HCT116 (cell line): Measurements from ENCODE around the gene STK11. TPM values are rescaled to one million over a fixed set of nuclear protein-coding genes. Genes with fewer than 3 reads are reported as not detected.

ENCODE experiments used
- ATAC-seq: fragments of 200-7000 bp; cut with Tn5 transposase; 2 replicates; pipeline ENCODE4 v1.9.1; 2020; ENCODE audit warnings: mild to moderate bottlenecking, moderate library complexity
- BruUV-seq: library from RNA; stranded (reverse); fragments of 400-500 nt; replicated peaks from 2 replicates; lab custom pipeline; 2021; lab: Mats Ljungman, UMichigan
- CTCF ChIA-PET: fragments of 300-600 bp; sonication (Branson Sonifier 250); formaldehyde crosslinking; loops from one replicate; lab custom pipeline; 2021; ENCODE audit warnings: antibody characterized with exemption; lab: Charles Lee
- POLR2A ChIA-PET: fragments of 300-600, 350-600 bp; sonication (Branson Sonifier 250); formaldehyde crosslinking; loops from one replicate; lab custom pipeline; 2021; ENCODE audit warnings: antibody characterized with exemption; lab: Charles Lee
- RAD21 ChIA-PET, 2 experiments: fragments of 300-600 bp; sonication (Branson Sonifier 250); formaldehyde crosslinking; loops; one replicate each; lab custom pipeline; 2023; ENCODE audit warnings: low total read pairs in 2 of 2; ENCODE audit not compliant: uncharacterized antibody in 2 of 2, unreplicated experiment in 2 of 2, low non-redundant PET in 1 of 2; lab: Charles Lee
- DNase-seq: peaks from one replicate; pipeline ENCODE4 v3.0.0-alpha.2; 2010; ENCODE audit warnings: low read depth, low spot score
- H2AFZ ChIP-seq: fragments of 200-600 bp; shearing (Covaris generic), sonication (generic); 2 replicates; pipeline ENCODE4 v1.6.1; 2017; ENCODE audit warnings: low read depth, mixed run types, mixed read lengths, antibody characterized with exemption, low read length; ENCODE audit not compliant: poor library complexity, severe bottlenecking
- H3K27ac ChIP-seq: 2 replicates; pipeline ENCODE4 v1.5.1; 2012; ENCODE audit warnings: low read depth, low read length
- H3K27me3 ChIP-seq: fragments of 200-600 bp; sonication (generic); 2 replicates; pipeline ENCODE4 v1.6.1; 2016; ENCODE audit warnings: mixed run types, low read length, mixed read lengths; ENCODE audit not compliant: insufficient read depth
- H3K36me3 ChIP-seq, 2 experiments: fragments of 200-500 bp in 1 of 2; fragments of 200-600 bp in 1 of 2; sonication (Bioruptor generic) in 1 of 2; sonication (generic) in 1 of 2; 2 replicates each; pipeline versions ENCODE4 v1.5.1 to v1.6.1; 2014 to 2016; ENCODE audit warnings: low read length in 2 of 2, inconsistent platforms in 1 of 2, mixed read lengths in 1 of 2, mixed run types in 1 of 2; ENCODE audit not compliant: insufficient read depth in 2 of 2, control insufficient read depth in 1 of 2
- H3K4me1 ChIP-seq, 2 experiments: fragments of 200-600 bp in 1 of 2; sonication (generic) in 1 of 2; 2 replicates each; pipeline versions ENCODE4 v1.5.1 to v1.6.1; 2012 to 2017; ENCODE audit warnings: low read length in 2 of 2, inconsistent platforms in 1 of 2, mild to moderate bottlenecking in 1 of 2, mixed read lengths in 1 of 2, mixed run types in 1 of 2, moderate library complexity in 1 of 2; ENCODE audit not compliant: insufficient read depth in 2 of 2, control insufficient read depth in 1 of 2
- H3K4me2 ChIP-seq: fragments of 200-600 bp; sonication (generic); 2 replicates; pipeline ENCODE4 v1.6.1; 2017; ENCODE audit warnings: mixed run types, low read length, mixed read lengths
- H3K4me3 ChIP-seq, 2 experiments: fragments of 200-600 bp in 1 of 2; sonication (generic) in 1 of 2; replicated peaks in 1 of 2; 2 replicates each; pipeline ENCODE4 v1.5.1; 2011 to 2016; ENCODE audit warnings: low read length in 2 of 2, control low read depth in 1 of 2, low read depth in 1 of 2, mild to moderate bottlenecking in 1 of 2, mixed read lengths in 1 of 2, mixed run types in 1 of 2
- H3K79me2 ChIP-seq: fragments of 200-600 bp; sonication (generic); 2 replicates; pipeline ENCODE4 v1.6.1; 2017; ENCODE audit warnings: mild to moderate bottlenecking, mixed run types, low read length, moderate library complexity, mixed read lengths; ENCODE audit not compliant: insufficient read depth
- H3K9ac ChIP-seq: fragments of 200-600 bp; sonication (generic); 2 replicates; pipeline ENCODE4 v1.6.1; 2016; ENCODE audit warnings: low read length, mixed read lengths
- H3K9me2 ChIP-seq: fragments of 200-600 bp; sonication (generic), shearing (Covaris generic); 2 replicates; pipeline ENCODE4 v1.6.1; 2017; ENCODE audit warnings: mixed run types, mild to moderate bottlenecking, moderate library complexity; ENCODE audit not compliant: insufficient read depth
- H3K9me3 ChIP-seq, 2 experiments: fragments of 200-500 bp in 1 of 2; fragments of 200-600 bp in 1 of 2; sonication (Bioruptor generic) in 1 of 2; sonication (generic) in 1 of 2; 2 replicates each; pipeline ENCODE4 v1.6.1; 2014 to 2017; ENCODE audit warnings: low read length in 2 of 2, mixed read lengths in 2 of 2, inconsistent platforms in 1 of 2, low read depth in 1 of 2, mild to moderate bottlenecking in 1 of 2, mixed run types in 1 of 2, moderate library complexity in 1 of 2; ENCODE audit not compliant: control insufficient read depth in 1 of 2, insufficient read depth in 1 of 2
- H4K20me1 ChIP-seq: fragments of 200-600 bp; sonication (generic), shearing (Covaris generic); 2 replicates; pipeline ENCODE4 v1.6.1; 2017; ENCODE audit warnings: mixed run types, mild to moderate bottlenecking, moderate library complexity; ENCODE audit not compliant: insufficient read depth
- ELF1 ChIP-seq: IDR thresholded peaks from 2 replicates; pipeline ENCODE4 v1.6.1; 2012; ENCODE audit warnings: low read depth, borderline replicate concordance
- EZH2 ChIP-seq: fragments of 200-600 bp; sonication (generic); IDR thresholded peaks from 2 replicates; pipeline ENCODE4 v1.6.1; 2017; ENCODE audit warnings: antibody characterized with exemption, mixed run types
- FOSL1 ChIP-seq: IDR thresholded peaks from 2 replicates; pipeline ENCODE4 v1.6.1; 2012; ENCODE audit warnings: low read depth
- POLR2AphosphoS5 ChIP-seq: IDR thresholded peaks from 2 replicates; pipeline ENCODE4 v1.6.1; 2011; ENCODE audit warnings: mild to moderate bottlenecking, low read depth, low read length, moderate library complexity
- intact Hi-C: fragments of 100-400 bp; cut with micrococcal nuclease; formaldehyde crosslinking; loops from 2 replicates; pipeline ENCODE4 v1.10.0; 2022
- total RNA-seq: library from RNA; stranded (reverse); gene quantifications from one replicate; pipeline ENCODE4 v1.2.1, GENCODE V29; 2021; ENCODE audit not compliant: unreplicated experiment
- TF ChIP-seq, protein P1 (sequence below): IDR thresholded peaks from 2 replicates; pipeline ENCODE4 v1.6.1; 2012

STK11 gene
- total RNA-seq, 1 experiment from 2014 or later: 86.9 TPM

DNA sequence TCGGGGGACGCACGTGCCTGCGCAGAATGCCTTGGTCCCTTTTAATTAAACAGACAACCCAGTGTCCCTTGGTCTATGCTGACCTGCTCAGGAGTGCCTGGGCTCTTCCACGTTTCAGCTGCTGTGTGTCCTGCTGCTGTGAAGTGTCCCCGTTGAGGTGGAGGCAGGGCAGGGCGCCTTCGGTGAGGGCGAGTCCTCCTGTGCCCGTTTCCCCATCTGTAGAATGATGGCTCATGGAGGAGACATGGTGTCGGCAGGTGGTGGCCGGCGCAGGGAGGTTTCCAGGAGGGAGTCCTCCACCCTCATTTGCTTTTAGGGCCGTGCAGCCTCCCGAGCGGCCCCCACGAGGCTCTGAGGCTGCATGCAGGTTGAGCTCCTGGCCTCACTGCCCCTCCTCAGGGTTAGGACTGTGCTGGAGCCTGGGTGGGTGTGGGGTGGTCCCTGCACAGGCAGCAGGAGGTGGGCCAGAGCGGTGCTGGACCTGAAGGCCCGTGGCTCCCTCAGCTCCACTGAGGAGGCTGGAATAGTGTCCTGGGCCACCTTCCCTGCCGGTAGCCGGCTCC lies 8.8 kb downstream of the STK11 start:
- Histone ChIP-seq H3K9me2 (no peaks in the 10 kb centered on the region), H3K4me3 (no peak overlapping the region), H2AFZ (no peak overlapping the region), H3K79me2 (peaks cover 96% of the 10 kb centered on the region), H3K4me2 (0 out of 2 replicates have a peak overlapping the region, but pooled peaks have one; percentile 36)
- no peak for DNase-seq
- TF ChIP-seq ELF1 (no peak), POLR2AphosphoS5 (no peak), EZH2 (no peak), FOSL1 (no peak)
- TF ChIP-seq, all 23 proteins: peak for 0
- intact Hi-C loops: no loop called here
- Histone ChIP-seq H3K9ac (0 out of 2 replicates have a peak overlapping the region, but pooled peaks have one; percentile 23), H3K27me3 (no peaks in the 10 kb centered on the region), H3K9me3 (no peaks in the 10 kb centered on the region), H3K36me3 (peaks cover 2 to 24% of the 10 kb centered on the region in 2 experiments; a peak in 2 of 4 replicates), H3K4me1 (peaks cover 22 to 64% of the 10 kb centered on the region in 2 experiments), H3K27ac (peak overlapping the region; percentile 56; the same call in 1 of the 2 replicates), H4K20me1 (no peaks in the 10 kb centered on the region)
- ATAC-seq: no peak
- ChIA-PET POLR2A (no interaction called here), CTCF (interaction anchor here (1.0 to 2.3 kb wide), 3 partner anchors 31 to 101 kb away, joined by 3 to 5 read pairs (median 4); no protein-coding TSS in a partner anchor), RAD21 (no interaction called here)
- BruUV-seq: no TSS peak

DNA sequence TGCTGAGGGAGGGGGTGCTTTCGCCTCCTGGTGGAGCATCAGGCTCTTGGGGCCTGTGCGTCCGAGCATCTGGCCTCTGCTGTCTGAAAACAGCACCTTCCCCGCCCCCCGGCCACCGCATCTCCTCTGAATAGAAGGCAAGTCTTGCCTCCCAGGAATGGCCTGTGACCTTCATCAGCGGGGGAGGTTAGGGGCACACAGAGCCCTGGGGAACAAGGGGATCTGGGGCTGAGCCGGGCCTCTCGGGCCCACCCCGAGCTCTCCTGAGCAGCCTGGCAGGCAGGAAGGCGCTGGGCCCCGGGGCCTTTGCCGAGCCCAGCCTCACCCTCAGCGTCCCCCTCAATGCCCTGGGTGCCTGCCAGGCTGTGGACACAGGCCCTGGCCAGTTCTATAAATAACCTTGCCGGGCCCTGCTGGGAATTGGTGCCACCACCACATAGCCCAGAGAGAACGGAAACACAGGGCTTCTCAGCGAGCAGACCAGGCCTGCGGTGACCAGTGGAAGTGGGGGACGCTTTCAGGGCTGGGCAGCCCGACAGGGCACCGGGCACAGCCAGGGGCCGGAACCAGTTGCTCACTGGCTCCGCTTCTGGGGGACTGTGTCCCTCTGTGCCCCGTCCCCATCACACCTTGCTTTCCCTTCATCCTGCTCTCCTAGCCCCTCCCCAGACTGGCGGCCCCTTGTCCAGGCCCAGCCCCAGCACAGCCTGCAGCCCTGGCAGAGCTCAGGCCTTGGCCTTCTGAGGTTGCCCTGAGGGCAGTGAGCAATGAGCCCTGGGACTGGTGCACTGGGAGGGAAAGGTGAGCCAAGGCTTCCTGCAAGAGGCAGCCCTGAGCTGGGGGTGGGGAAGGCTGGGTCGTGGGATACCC lies 9.5 kb downstream of the STK11 start:
- TF ChIP-seq FOSL1: no peak
- TF ChIP-seq, protein P1, sequence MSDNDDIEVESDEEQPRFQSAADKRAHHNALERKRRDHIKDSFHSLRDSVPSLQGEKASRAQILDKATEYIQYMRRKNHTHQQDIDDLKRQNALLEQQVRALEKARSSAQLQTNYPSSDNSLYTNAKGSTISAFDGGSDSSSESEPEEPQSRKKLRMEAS: no peak
- TF ChIP-seq, all 23 proteins: peak for 0
- no peak overlapping the region for H2AFZ ChIP-seq
- peak overlapping the region; percentile 36 for H3K4me2 ChIP-seq
- no peaks in the 10 kb centered on the region for H3K9me3 ChIP-seq
- no peak overlapping the region for H3K4me3 ChIP-seq
- no peaks in the 10 kb centered on the region for H3K27me3 ChIP-seq
- ChIA-PET CTCF (interaction anchor here (0.6 to 2.3 kb wide), 4 partner anchors 10 to 292 kb away, joined by 3 to 5 read pairs (median 4); no protein-coding TSS in a partner anchor), POLR2A (no interaction called here), RAD21 (no interaction called here)
- no TSS peak for BruUV-seq
- no peaks in the 10 kb centered on the region for H4K20me1 ChIP-seq
- H3K36me3 ChIP-seq: peaks cover 2 to 18% of the 10 kb centered on the region in 2 experiments; a peak in 2 of 4 replicates
- intact Hi-C loops: no loop called here
- H3K79me2 ChIP-seq: peaks cover 92% of the 10 kb centered on the region
- no peak for ATAC-seq
- peaks cover 16 to 58% of the 10 kb centered on the region in 2 experiments for H3K4me1 ChIP-seq
- H3K9ac ChIP-seq: 0 out of 2 replicates have a peak overlapping the region, but pooled peaks have one; percentile 6
- H3K9me2 ChIP-seq: no peaks in the 10 kb centered on the region
- no peak for DNase-seq
- H3K27ac ChIP-seq: peak overlapping the region; percentile 56; the same call in 1 of the 2 replicates
